Measurements from ENCODE around the gene CHST8. TPM values are rescaled to one million over a fixed set of nuclear protein-coding genes. Genes with fewer than 3 reads are reported as not detected.

The CHST8 gene
- total and polyA plus RNA-seq, 2 of the 13 experiments (the other 11 are each of a cell fraction or from before 2014, with no cell fraction given) = not detected

- no peak for TF ChIP-seq ZBTB34 (CRISPR knock-in tag; IDR thresholded peaks at IDR 0.05)
- TF ChIP-seq ZNF629 (CRISPR knock-in tag; conservative IDR thresholded peaks at IDR 0.05) = no peak
- no peak for TF ChIP-seq KAT7 (CRISPR knock-in tag; IDR thresholded peaks at IDR 0.05; ENCODE audit: borderline replicate concordance)
- TF ChIP-seq FOXO1 (CRISPR knock-in tag; IDR thresholded peaks at IDR 0.05) = no peak
- no peak for TF ChIP-seq ZNF567 (CRISPR knock-in tag; IDR thresholded peaks at IDR 0.05; ENCODE audit: borderline replicate concordance)
- no peak for TF ChIP-seq HNRNPH1 (optimal IDR thresholded peaks at IDR 0.05; ENCODE audit: low read depth, low read length)
- no peak for TF ChIP-seq ZNF234 (CRISPR knock-in tag; conservative IDR thresholded peaks at IDR 0.05)
Measured at GRCh38 chr19:33706631-33707030, 84.9 kb downstream of the CHST8 start (continued).

- Histone ChIP-seq H3K4me2 (ENCODE audit: low read depth, low read length) (no peak overlapping the region), H3K9ac (ENCODE audit: insufficient read depth, low read depth, low read length) (no peak overlapping the region), H3K9me3 (ENCODE audit: low read length) (no peaks in the 10 kb centered on the region), H3K27ac (ENCODE audit: extremely low read length, insufficient read depth, low read length) (no peak overlapping the region), H2AFZ (ENCODE audit: low read length) (no peak overlapping the region), H3K27me3 (ENCODE audit: control insufficient read depth in 1 of 2, insufficient read depth in 2 of 2, low read length in 2 of 2) (no peaks in the 10 kb centered on the region; a peak in 1 of 5 replicates), H3K79me2 (ENCODE audit: insufficient read depth, low read length) (no peaks in the 10 kb centered on the region), H3K4me1 (ENCODE audit: insufficient read depth, low read length) (no peaks in the 10 kb centered on the region), H4K20me1 (ENCODE audit: insufficient read depth, low read length) (no peaks in the 10 kb centered on the region), H3K36me3 (replicated peaks in 1 of 2; ENCODE audit: control insufficient read depth in 1 of 2, insufficient read depth in 2 of 2, low read length in 2 of 2) (no peaks in the 10 kb centered on the region), H3K4me3 (replicated peaks in 1 of 3; ENCODE audit: insufficient read depth in 1 of 3, low read depth in 2 of 3, low read length in 3 of 3) (no peak overlapping the region)
- FAIRE-seq (no peak), ATAC-seq (no peak), DNase-seq (ENCODE audit: low spot score) (no peak)
- TF ChIP-seq HDAC1 (CRISPR knock-in tag; IDR thresholded peaks at IDR 0.05) (no peak), ATF1 (CRISPR knock-in tag; IDR thresholded peaks at IDR 0.05) (no peak), TBX3 (IDR thresholded peaks at IDR 0.05; ENCODE audit: borderline replicate concordance) (no peak), SP4 (CRISPR knock-in tag; IDR thresholded peaks at IDR 0.05) (no peak), EHMT2 (IDR thresholded peaks at IDR 0.05; ENCODE audit: borderline replicate concordance, low read depth, low read length) (no peak), SAP130 (CRISPR knock-in tag; IDR thresholded peaks at IDR 0.05; ENCODE audit: low read depth) (no peak), NFE2L1 (CRISPR knock-in tag; IDR thresholded peaks at IDR 0.05; ENCODE audit: borderline replicate concordance) (no peak)
- CTCF ChIA-PET (ENCODE audit: low intra/inter-chr PET ratio, low total read pairs) = no interaction called here
- POLR2A ChIA-PET = no interaction called here
- intact Hi-C loops (cut with micrococcal nuclease; ENCODE audit: unreplicated experiment) (no loop called here), in situ Hi-C loops (cut with HindIII; ENCODE audit: extremely low pct_ligation_motif_present, low pct_unique_long_range_greater_than_20kb) (no loop called here)
- WGBS (ENCODE audit: low lambda C conversion rate) = 6% methylated on average over 2 of the region's 6 CpGs
- BruUV-seq (replicated peaks) = no TSS peak
Measured at GRCh38 chr19:33712268-33712667, 90.5 kb downstream of the CHST8 start.

All from HepG2 (cell line).